Naive thymus-derived CD4-positive, alpha-beta T cell (primary cell): ENCODE data around the gene OOSP3. TPM values are rescaled to one million over a fixed set of nuclear protein-coding genes. Genes with fewer than 3 reads are reported as not detected.

ENCODE experiments used
- polyA plus RNA-seq, 2 donors: library from polyadenylated mRNA; unstranded; fragments of 300-500 nt; fragmentation: Illumina TruSeq; gene quantifications; one replicate each; pipeline ENCODE4 v1.2.3, GENCODE V29; 2021
- total RNA-seq, 6 experiments: library from RNA in 5 of 6; stranded (reverse) in 5 of 6; gene quantifications; 1 replicate in 5 of 6; 2 replicates in 1 of 6; pipeline ENCODE4 v1.2.3 and lab custom pipeline; 2021 to 2026

OOSP3 gene
- total and polyA plus RNA-seq, 7 experiments from 2014 or later = not detected

Other genes with a start within 250 kb of the OOSP3 start
- gene PATL1, start 209.7 kb upstream of the OOSP3 start, total RNA-seq = 10 to 100 TPM; 40.6 to 60.1 (median 45.3) TPM
- 1 to 10 TPM; 5.7 to 7.6 TPM for gene PATL1, start 209.7 kb upstream of the OOSP3 start, polyA plus RNA-seq
- not detected for gene OR10V1, start 164.9 kb upstream of the OOSP3 start, total RNA-seq
- not detected for gene OR10V1, start 164.9 kb upstream of the OOSP3 start, polyA plus RNA-seq
- gene STX3, start 123.4 kb upstream of the OOSP3 start, total RNA-seq = 10 to 100 TPM in 4 of 5 experiments, 1 to 10 TPM in 1; 9.0 to 67.4 (median 15.1) TPM
- gene STX3, start 123.4 kb upstream of the OOSP3 start, polyA plus RNA-seq = 1 to 10 TPM; 3.5 to 4.2 TPM
- 10 to 100 TPM; 25.1 to 65.6 (median 35.2) TPM for gene MRPL16, start 68.0 kb upstream of the OOSP3 start, total RNA-seq
- 100 to 1,000 TPM in 1 of 2 donors, 10 to 100 TPM in 1; 79.5 to 108 TPM for gene MRPL16, start 68.0 kb upstream of the OOSP3 start, polyA plus RNA-seq
- gene CBLIF, start 33.3 kb upstream of the OOSP3 start, total RNA-seq = not detected
- gene CBLIF, start 33.3 kb upstream of the OOSP3 start, polyA plus RNA-seq = not detected
- 1 to 10 TPM in 2 of 5 experiments, not detected in 3; 3.4 to 3.8 TPM for gene TCN1, start 12.3 kb upstream of the OOSP3 start, total RNA-seq
- not detected for gene TCN1, start 12.3 kb upstream of the OOSP3 start, polyA plus RNA-seq
- gene OOSP1, start 59.6 kb downstream of the OOSP3 start, total RNA-seq = not detected
- gene OOSP1, start 59.6 kb downstream of the OOSP3 start, polyA plus RNA-seq = not detected
- not detected for gene OOSP4A, start 85.3 kb downstream of the OOSP3 start, total RNA-seq
- not detected for gene OOSP4A, start 85.3 kb downstream of the OOSP3 start, polyA plus RNA-seq
- gene OOSP4B, start 138.4 kb downstream of the OOSP3 start, total RNA-seq = not detected
- not detected for gene OOSP4B, start 138.4 kb downstream of the OOSP3 start, polyA plus RNA-seq
- gene OOSP2, start 161.6 kb downstream of the OOSP3 start, total RNA-seq = not detected
- not detected for gene OOSP2, start 161.6 kb downstream of the OOSP3 start, polyA plus RNA-seq
- 1 to 10 TPM in 2 of 5 experiments, not detected in 3; 4.2 to 9.9 TPM for gene MS4A3, start 177.9 kb downstream of the OOSP3 start, total RNA-seq
- gene MS4A3, start 177.9 kb downstream of the OOSP3 start, polyA plus RNA-seq = not detected
- gene MS4A2, start 209.9 kb downstream of the OOSP3 start, total RNA-seq = 1 to 10 TPM in 2 of 5 experiments, not detected in 3; 2.3 to 7.6 TPM
- gene MS4A2, start 209.9 kb downstream of the OOSP3 start, polyA plus RNA-seq = not detected